Measurements from ENCODE around the gene MYH9. TPM values are rescaled to one million over a fixed set of nuclear protein-coding genes. Genes with fewer than 3 reads are reported as not detected.

MYH9 gene
- total RNA-seq, 4 donors from 2014 or later: 284 to 323 (median 294) TPM

GRCh38 chr22:36233796-36234195, 154.0 kb downstream of the MYH9 start:
- Histone ChIP-seq H3K36me3 (peaks cover 45% of the 10 kb centered on the region), H3K27ac (no peak overlapping the region), H3K4me3 (no peak overlapping the region), H3K9me3 (no peaks in the 10 kb centered on the region), H3K4me1 (peaks cover 30% of the 10 kb centered on the region), H3K27me3 (no peaks in the 10 kb centered on the region)
- no peak for DNase-seq (ENCODE audit: low spot score in 2 of 2)
- TF ChIP-seq POLR2A (IDR thresholded peaks at IDR 0.05) (no peak), POLR2AphosphoS5 (IDR thresholded peaks at IDR 0.05) (no peak), EP300 (IDR thresholded peaks at IDR 0.05) (no peak), CTCF (IDR thresholded peaks at IDR 0.05) (no peak)
- WGBS: 90% methylated on average over 7 of the region's 7 CpGs

- Histone ChIP-seq H3K27ac (no peak overlapping the region), H3K4me1 (peaks cover 21% of the 10 kb centered on the region), H3K4me3 (no peak overlapping the region), H3K9me3 (no peaks in the 10 kb centered on the region), H3K27me3 (no peaks in the 10 kb centered on the region), H3K36me3 (peaks cover 52% of the 10 kb centered on the region)
- WGBS: 92% methylated on average over 10 of the region's 13 CpGs
- TF ChIP-seq EP300 (IDR thresholded peaks at IDR 0.05) (no peak), POLR2AphosphoS5 (IDR thresholded peaks at IDR 0.05) (no peak), CTCF (IDR thresholded peaks at IDR 0.05) (no peak), POLR2A (IDR thresholded peaks at IDR 0.05) (no peak)
- DNase-seq (ENCODE audit: low spot score in 2 of 2): no peak
Measured at GRCh38 chr22:36232715-36233401, 154.9 kb downstream of the MYH9 start.

Other genes starting within 250 kb of the MYH9 start
- gene APOL3, start 227.2 kb downstream of the MYH9 start, total RNA-seq: 10 to 100 TPM; 29.7 to 46.7 (median 34.0) TPM
- 1 to 10 TPM; 3.3 to 7.9 (median 6.4) TPM for gene APOL4, start 186.2 kb downstream of the MYH9 start, total RNA-seq
- 10 to 100 TPM; 15.3 to 21.8 (median 17.1) TPM for gene APOL2, start 148.4 kb downstream of the MYH9 start, total RNA-seq
- 1 to 10 TPM; 1.2 to 7.3 (median 3.0) TPM for gene APOL1, start 134.8 kb downstream of the MYH9 start, total RNA-seq
- 10 to 100 TPM; 50.7 to 73.5 (median 61.3) TPM for gene TXN2, start 93.7 kb upstream of the MYH9 start, total RNA-seq
- 10 to 100 TPM; 11.4 to 20.9 (median 14.0) TPM for gene FOXRED2, start 119.1 kb upstream of the MYH9 start, total RNA-seq
- 100 to 1,000 TPM; 247 to 409 (median 332) TPM for gene EIF3D, start 141.2 kb upstream of the MYH9 start, total RNA-seq